Parathyroid adenoma (tissue), 2 donors: ENCODE measurements around the gene RFTN1.

ENCODE experiments used
- H2AFZ ChIP-seq: fragments of 300-600 bp; sonication (generic); one replicate; pipeline ENCODE4 v1.7.0; 2017; ENCODE audit warnings: antibody characterized with exemption, mild to moderate bottlenecking
- H3K27ac ChIP-seq: fragments of 300-600 bp; sonication (generic); one replicate; pipeline ENCODE4 v1.7.0; 2017
- H3K27me3 ChIP-seq: fragments of 300-600 bp; sonication (generic); one replicate; pipeline ENCODE4 v1.7.0; 2017; ENCODE audit warnings: low read length; ENCODE audit not compliant: control insufficient read depth, insufficient read depth
- H3K36me3 ChIP-seq: fragments of 300-600 bp; sonication (generic); one replicate; pipeline ENCODE4 v1.7.0; 2017; ENCODE audit warnings: low read length; ENCODE audit not compliant: control insufficient read depth, insufficient read depth
- H3K4me1 ChIP-seq: fragments of 300-600 bp; sonication (generic); one replicate; pipeline ENCODE4 v1.7.0; 2017; ENCODE audit warnings: control low read depth
- H3K4me2 ChIP-seq: fragments of 300-600 bp; sonication (generic); one replicate; pipeline ENCODE4 v1.7.0; 2017; ENCODE audit warnings: low read length
- H3K4me3 ChIP-seq: fragments of 300-600 bp; sonication (generic); one replicate; pipeline ENCODE4 v1.7.0; 2017; ENCODE audit warnings: low read depth, low read length
- H3K79me2 ChIP-seq: fragments of 300-600 bp; sonication (generic); one replicate; pipeline ENCODE4 v1.7.0; 2017; ENCODE audit warnings: control low read depth
- H3K9ac ChIP-seq: fragments of 300-600 bp; sonication (generic); one replicate; pipeline ENCODE4 v1.7.0; 2017; ENCODE audit warnings: mild to moderate bottlenecking
- H3K9me3 ChIP-seq: fragments of 300-600 bp; sonication (generic); one replicate; pipeline ENCODE4 v1.7.0; 2017; ENCODE audit warnings: low read length; ENCODE audit not compliant: control insufficient read depth
- TF ChIP-seq, protein P1 (sequence below): fragments of 300-600 bp; sonication (generic); IDR thresholded peaks from one replicate; pipeline ENCODE4 v1.7.0; 2017; ENCODE audit warnings: antibody characterized with exemption, mild to moderate bottlenecking
- donor health status: primary hyperparathyroidism.

Gene RFTN1

GRCh38 chr3:16409032-16409431 is 104.5 kb downstream of the RFTN1 start:
- no peak overlapping the region for H3K27ac ChIP-seq
- H3K9ac ChIP-seq = no peak overlapping the region
- no peaks in the 10 kb centered on the region for H3K4me1 ChIP-seq
- no peak overlapping the region for H3K4me2 ChIP-seq
- TF ChIP-seq, protein P1, sequence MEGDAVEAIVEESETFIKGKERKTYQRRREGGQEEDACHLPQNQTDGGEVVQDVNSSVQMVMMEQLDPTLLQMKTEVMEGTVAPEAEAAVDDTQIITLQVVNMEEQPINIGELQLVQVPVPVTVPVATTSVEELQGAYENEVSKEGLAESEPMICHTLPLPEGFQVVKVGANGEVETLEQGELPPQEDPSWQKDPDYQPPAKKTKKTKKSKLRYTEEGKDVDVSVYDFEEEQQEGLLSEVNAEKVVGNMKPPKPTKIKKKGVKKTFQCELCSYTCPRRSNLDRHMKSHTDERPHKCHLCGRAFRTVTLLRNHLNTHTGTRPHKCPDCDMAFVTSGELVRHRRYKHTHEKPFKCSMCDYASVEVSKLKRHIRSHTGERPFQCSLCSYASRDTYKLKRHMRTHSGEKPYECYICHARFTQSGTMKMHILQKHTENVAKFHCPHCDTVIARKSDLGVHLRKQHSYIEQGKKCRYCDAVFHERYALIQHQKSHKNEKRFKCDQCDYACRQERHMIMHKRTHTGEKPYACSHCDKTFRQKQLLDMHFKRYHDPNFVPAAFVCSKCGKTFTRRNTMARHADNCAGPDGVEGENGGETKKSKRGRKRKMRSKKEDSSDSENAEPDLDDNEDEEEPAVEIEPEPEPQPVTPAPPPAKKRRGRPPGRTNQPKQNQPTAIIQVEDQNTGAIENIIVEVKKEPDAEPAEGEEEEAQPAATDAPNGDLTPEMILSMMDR = no peak
- H3K4me3 ChIP-seq = no peak overlapping the region
- H3K36me3 ChIP-seq = no peaks in the 10 kb centered on the region
- H2AFZ ChIP-seq = no peak overlapping the region
- H3K79me2 ChIP-seq = no peaks in the 10 kb centered on the region
- no peaks in the 10 kb centered on the region for H3K27me3 ChIP-seq
- H3K9me3 ChIP-seq = no peaks in the 10 kb centered on the region

DNA sequence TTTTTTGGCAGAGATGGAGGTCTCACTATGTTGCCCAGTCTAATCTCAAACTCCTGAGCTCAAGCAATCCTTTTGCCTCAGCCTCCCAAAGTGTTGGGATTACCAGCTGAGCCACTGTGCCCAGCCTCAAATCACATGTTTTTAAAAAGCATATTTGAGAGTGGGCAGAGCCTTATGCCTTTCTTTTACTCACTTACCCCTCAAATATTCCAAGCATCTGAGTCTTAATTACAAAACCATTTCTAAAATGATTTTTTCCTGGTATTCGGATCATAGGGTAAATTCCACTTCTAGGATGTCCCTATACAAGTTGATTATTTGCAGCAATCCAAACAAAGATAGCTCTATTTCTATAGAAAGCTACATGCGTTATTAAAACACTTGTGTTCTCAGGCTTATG is 106.1 kb downstream of the RFTN1 start:
- H3K27me3 ChIP-seq = no peaks in the 10 kb centered on the region
- H2AFZ ChIP-seq = no peak overlapping the region
- no peak overlapping the region for H3K4me2 ChIP-seq
- no peaks in the 10 kb centered on the region for H3K36me3 ChIP-seq
- TF ChIP-seq, protein P1 = no peak
- no peak overlapping the region for H3K4me3 ChIP-seq
- H3K79me2 ChIP-seq = no peaks in the 10 kb centered on the region
- no peak overlapping the region for H3K27ac ChIP-seq
- H3K9ac ChIP-seq = no peak overlapping the region
- no peaks in the 10 kb centered on the region for H3K9me3 ChIP-seq
- H3K4me1 ChIP-seq = no peaks in the 10 kb centered on the region

DNA sequence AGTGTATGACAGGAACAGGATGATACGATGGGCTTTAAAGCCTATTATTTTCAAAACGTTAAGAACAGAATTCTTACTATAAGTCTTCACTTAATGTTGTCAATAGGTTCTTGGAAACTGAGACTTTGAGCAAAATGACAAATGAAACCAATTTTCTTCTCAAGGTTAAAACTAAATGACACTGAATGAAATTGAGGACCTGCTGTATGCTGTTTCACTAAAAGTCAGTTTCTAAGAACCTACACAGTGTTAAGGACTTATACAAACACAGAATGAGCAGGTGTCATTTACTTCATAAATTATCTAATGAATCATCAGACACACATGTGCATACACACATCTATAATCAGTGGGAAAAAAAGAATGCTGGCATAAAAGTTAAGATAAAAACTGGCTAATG is 106.9 kb downstream of the RFTN1 start:
- Histone ChIP-seq H3K4me3 (no peak overlapping the region), H3K27me3 (no peaks in the 10 kb centered on the region), H2AFZ (no peak overlapping the region), H3K79me2 (no peaks in the 10 kb centered on the region), H3K9me3 (no peaks in the 10 kb centered on the region), H3K27ac (no peak overlapping the region), H3K4me1 (no peaks in the 10 kb centered on the region), H3K36me3 (no peaks in the 10 kb centered on the region), H3K9ac (no peak overlapping the region), H3K4me2 (no peak overlapping the region)
- TF ChIP-seq, protein P1 = no peak

GRCh38 chr3:16406166-16406565 is 107.3 kb downstream of the RFTN1 start:
- TF ChIP-seq, protein P1 = no peak
- no peaks in the 10 kb centered on the region for H3K36me3 ChIP-seq
- no peak overlapping the region for H3K27ac ChIP-seq

DNA sequence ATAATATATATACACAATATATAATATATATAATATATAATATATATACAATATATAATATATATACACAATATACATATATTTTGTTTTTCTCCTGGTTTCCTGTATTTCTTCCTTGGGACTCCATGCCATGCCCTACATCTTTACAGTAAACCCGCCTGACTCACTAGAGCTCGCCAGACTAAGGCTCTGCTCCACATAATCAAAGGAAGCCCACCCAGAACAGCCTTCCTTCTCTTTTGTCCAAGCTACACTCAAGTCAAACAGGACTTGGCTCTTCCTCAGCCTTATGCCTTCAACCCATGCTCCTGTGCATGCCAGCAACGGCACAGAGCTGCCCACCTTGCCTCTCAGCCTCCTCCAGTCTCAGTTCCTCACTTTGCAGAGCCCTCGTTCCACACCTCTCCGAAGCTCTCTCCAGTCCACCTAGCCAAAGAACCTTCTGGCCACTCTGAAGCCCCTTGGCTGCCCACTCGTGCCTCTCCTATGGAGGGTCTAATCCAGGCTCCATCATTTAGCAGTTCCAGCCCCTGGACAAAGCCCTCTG is 109.1 kb downstream of the RFTN1 start:
- Histone ChIP-seq H3K36me3 (no peaks in the 10 kb centered on the region), H3K4me2 (no peak overlapping the region), H2AFZ (no peak overlapping the region), H3K9me3 (no peaks in the 10 kb centered on the region), H3K9ac (no peak overlapping the region), H3K4me1 (no peaks in the 10 kb centered on the region), H3K4me3 (no peak overlapping the region), H3K27me3 (no peaks in the 10 kb centered on the region), H3K79me2 (no peaks in the 10 kb centered on the region), H3K27ac (no peak overlapping the region)
- TF ChIP-seq, protein P1 = no peak

More at GRCh38 chr3:16406166-16406565, 107.3 kb downstream of the RFTN1 start:
- no peak overlapping the region for H2AFZ ChIP-seq
- no peaks in the 10 kb centered on the region for H3K9me3 ChIP-seq
- no peak overlapping the region for H3K4me3 ChIP-seq
- no peaks in the 10 kb centered on the region for H3K79me2 ChIP-seq
- no peak overlapping the region for H3K9ac ChIP-seq
- no peak overlapping the region for H3K4me2 ChIP-seq
- H3K27me3 ChIP-seq = no peaks in the 10 kb centered on the region
- H3K4me1 ChIP-seq = no peaks in the 10 kb centered on the region
